ENCODE data around the gene CCL1.

- no peak for TF ChIP-seq SMC3 (IDR thresholded peaks at IDR 0.05; ENCODE audit: low read depth, low read length)
- TF ChIP-seq, protein P1, sequence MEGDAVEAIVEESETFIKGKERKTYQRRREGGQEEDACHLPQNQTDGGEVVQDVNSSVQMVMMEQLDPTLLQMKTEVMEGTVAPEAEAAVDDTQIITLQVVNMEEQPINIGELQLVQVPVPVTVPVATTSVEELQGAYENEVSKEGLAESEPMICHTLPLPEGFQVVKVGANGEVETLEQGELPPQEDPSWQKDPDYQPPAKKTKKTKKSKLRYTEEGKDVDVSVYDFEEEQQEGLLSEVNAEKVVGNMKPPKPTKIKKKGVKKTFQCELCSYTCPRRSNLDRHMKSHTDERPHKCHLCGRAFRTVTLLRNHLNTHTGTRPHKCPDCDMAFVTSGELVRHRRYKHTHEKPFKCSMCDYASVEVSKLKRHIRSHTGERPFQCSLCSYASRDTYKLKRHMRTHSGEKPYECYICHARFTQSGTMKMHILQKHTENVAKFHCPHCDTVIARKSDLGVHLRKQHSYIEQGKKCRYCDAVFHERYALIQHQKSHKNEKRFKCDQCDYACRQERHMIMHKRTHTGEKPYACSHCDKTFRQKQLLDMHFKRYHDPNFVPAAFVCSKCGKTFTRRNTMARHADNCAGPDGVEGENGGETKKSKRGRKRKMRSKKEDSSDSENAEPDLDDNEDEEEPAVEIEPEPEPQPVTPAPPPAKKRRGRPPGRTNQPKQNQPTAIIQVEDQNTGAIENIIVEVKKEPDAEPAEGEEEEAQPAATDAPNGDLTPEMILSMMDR (conservative IDR thresholded peaks at IDR 0.05; ENCODE audit: low read depth, low read length): no peak
- TF ChIP-seq MXI1 (IDR thresholded peaks at IDR 0.05; ENCODE audit: borderline replicate concordance, low read depth, low read length): no peak
Measured at GRCh38 chr17:34365340-34365739, 2.3 kb upstream of the CCL1 start.

Measured in IMR-90 (cell line).